Sigmoid colon (tissue), 4 donors: Measurements from ENCODE around the gene PACS1.

Source experiments
- EP300 ChIP-seq, 4 donors: sonication (generic); formaldehyde crosslinking; IDR thresholded peaks; one replicate each; pipeline ENCODE4 v1.6.1; 2017; ENCODE audit warnings: antibody characterized with exemption in 4 of 4
- POLR2AphosphoS5 ChIP-seq, 4 donors: sonication (generic); formaldehyde crosslinking; IDR thresholded peaks; one replicate each; pipeline ENCODE4 v1.6.1; 2017; ENCODE audit warnings: antibody characterized with exemption in 4 of 4

DNA sequence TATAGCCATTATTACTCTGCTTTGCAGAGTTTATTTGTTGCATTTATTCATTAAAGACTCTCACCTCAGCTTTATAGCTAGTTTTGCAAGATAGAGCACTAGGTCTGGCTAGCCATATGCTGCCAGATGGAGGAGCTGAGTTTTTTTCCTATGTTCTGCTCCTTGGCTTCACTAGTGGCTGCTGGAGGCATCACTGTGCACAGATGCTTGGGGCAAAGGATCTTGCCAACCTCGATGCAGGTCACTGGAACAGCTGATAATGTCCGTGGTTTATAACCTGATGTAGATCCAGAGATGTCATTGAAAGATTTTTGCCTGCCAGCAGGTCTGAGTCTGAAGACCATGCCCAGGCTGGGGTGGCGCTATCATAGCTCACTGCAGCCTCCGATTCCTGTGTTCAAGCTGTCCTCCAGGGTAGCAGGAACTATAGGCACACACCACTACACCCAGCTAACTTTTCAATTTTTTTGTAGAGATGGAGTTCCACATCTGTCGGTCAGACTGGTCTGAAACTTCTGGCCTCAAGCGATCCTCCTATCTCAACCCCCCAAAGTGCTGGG, 63.2 kb downstream of the PACS1 start:
- TF ChIP-seq EP300 (IDR thresholded peaks at IDR 0.05) = no peak
- TF ChIP-seq POLR2AphosphoS5 (IDR thresholded peaks at IDR 0.05) = no peak
